Stimulated activated CD8-positive, alpha-beta memory T cell treated with anti-CD3 and anti-CD28 coated beads, Interleukin-4, amount 100 ng/mL, for 24 hours (primary cell): Measurements from ENCODE around the gene JPH4.
"Not testable (repeated sequence)": the region's sequence is repeated elsewhere in the genome, so short reads cannot be mapped to it uniquely, and the experiment has no call there.

ENCODE experiments used
- DNase-seq: peaks from one replicate; pipeline ENCODE4 v3.0.0-alpha.2; 2020; ENCODE audit warnings: low read depth

Gene JPH4

GRCh38 chr14:23547924-23548323 is 30.7 kb downstream of the JPH4 start:
- no peak for DNase-seq

DNA sequence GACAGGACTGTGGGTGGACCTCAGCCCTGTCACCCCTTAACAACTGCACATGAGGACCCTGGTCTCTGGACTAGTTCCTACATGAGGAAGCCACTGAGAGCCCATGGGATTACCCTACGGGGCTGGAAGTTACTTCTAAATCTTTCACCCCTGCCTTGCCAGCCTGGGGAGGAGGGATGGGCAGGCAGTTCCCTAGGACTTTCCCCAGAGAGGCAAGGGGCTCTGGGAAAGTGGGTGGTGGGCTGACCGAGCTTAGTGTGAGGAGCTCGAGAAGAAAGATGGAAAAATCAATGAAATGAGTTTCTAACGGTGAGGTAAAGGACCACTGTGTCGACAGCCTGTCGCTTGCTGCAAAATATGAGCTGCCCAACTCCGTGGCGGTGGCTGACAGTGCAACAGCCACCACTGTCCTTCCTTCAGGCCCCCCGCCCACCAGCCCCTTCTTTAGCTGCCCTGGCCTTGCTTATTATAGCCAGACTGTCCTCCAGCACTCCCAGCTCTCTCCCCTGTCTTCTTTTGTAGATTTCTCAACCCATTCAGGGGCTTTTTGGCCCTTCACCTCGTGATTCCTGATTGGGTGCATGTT is 32.0 kb downstream of the JPH4 start:
- DNase-seq = no peak

- no peak for DNase-seq
Observed at GRCh38 chr14:23545740-23546365, 32.7 kb downstream of the JPH4 start.

- no peak for DNase-seq
Observed at GRCh38 chr14:23544511-23545447, 33.8 kb downstream of the JPH4 start.

DNA sequence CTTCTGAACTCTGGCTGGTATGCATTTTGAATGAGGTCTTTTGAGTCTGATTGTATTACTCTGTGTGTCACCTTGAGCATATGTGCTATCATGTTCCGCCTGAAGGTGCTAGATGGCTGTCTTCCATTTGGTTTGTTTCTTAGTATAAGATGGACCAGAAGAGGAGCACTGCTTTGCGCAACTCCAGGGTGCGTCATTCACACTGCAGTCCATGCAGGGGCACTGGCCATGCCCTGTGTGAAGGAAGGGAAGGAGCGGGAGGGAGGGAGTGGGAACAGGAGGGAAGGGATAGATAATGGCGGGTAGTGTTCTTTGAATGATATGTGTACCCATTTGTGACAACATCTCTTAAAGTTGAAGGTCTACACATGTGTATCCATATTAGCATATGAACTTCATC is 35.2 kb downstream of the JPH4 start:
- DNase-seq = no peak

- DNase-seq = no peak
Observed at GRCh38 chr14:23542261-23542660, 36.3 kb downstream of the JPH4 start.

DNA sequence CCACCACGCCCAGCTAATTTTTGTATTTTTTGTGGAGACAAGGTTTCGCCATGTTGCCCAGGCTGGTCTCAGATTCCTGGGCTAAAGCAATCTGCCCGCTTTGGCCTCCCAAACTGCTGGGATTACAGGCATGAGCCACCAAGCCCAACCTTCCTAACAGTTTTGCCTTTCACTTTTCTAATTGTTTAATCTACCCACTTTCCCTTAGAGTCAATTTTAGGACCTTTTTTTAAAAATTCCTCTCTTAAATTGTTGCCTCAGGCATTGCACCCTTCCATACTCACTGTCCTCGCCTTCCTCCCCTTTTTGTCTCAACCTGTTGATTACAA is 38.5 kb downstream of the JPH4 start:
- DNase-seq = no peak

DNA sequence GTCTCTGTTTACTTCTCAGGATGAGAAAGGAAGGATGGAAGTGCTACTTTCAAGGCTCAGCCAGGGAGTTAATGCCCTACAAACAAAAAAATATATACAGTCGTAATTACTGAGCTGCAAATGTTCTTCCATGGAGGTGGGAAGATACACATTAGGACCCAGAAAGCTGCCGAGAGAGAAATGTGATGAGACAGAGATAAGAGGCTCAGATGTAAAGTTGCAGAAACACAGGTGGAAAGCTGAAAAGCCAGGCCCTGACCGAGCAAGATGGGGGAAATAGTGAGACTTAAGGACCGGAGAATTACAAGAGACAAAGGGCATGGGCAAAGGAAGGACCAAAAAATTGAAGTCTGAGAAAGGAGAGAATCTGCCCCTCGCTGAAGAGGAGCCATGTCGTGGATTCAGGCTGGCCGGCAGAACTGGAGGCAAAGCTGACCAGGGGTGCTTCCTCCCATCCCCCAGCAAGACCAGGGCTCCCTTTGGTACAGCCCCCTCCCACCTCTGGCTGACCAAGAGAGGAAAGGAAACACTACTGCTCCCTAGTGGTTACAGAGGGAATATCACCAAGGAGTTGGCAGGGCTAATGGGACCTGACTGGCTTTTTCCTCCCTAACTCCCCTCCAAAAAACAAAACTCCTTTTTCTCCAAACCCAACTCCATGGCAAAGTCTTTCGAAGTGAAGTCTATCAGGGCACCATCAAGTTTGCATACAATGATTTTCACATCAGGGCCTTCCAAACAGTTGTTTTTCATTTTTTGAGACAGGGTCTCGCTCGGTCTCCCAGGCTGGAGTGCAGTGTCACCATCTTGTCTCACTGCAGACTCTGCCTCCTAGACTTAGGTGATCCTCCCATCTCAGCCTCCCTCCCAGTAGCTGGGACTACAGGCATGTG is 39.1 kb downstream of the JPH4 start:
- DNase-seq = no peak

- no peak for DNase-seq
Observed at GRCh38 chr14:23538785-23539184, 39.8 kb downstream of the JPH4 start.

- no peak for DNase-seq
Observed at GRCh38 chr14:23538050-23538718, 40.4 kb downstream of the JPH4 start.

DNA sequence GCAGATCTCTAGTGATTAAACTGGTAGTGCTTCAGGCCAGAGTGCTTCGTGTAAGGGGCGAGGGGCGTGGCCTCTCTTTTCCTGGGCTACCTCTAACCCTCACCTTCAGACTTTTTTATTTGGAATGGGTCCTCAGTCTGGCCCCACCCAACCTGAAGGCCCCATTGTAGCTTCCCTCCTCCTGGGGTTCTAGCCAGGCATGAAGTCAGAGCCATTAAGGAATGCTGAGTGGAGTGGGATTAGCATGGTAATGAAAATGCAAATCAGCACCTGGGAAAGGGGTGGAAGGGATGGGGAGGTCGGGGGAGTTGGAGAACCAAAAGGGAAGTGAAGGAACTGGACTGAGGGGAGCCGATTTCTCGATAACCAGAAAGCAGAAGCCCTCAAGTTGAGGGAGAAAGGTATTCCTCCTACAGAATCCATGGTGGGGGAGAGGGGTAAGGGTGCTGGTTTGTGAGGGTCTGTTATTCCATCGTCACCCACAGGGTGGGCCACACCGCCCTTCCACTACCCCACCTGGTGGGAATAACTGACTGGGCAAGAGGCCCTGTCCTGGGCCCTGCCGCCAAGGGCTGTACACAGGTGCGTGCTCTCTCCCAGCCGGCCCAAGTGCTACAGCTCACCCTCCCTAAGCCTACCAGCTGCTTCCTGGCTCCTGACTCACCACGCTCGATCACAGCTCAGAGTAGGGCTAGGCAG is 41.1 kb downstream of the JPH4 start:
- no peak for DNase-seq

DNA sequence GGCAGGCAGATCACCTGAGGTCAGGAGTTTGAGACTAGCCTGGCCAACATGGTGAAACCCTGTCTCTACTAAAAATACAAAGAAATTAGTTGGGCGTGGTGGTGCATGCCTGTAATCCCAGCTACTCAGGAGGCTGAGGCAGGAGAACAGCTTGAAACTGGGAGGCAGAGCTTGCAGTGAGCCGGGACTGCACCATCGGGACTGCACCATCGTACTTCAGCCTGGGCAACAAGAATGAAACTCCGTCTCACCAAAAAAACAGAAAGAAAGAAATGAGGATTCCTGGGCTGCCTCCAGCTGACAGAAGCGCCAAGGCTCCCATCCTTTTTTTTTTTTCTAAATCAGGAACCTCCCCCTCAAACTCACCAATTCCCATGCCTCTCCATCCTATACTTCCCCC is 41.7 kb downstream of the JPH4 start:
- not testable (repeated sequence) for DNase-seq

DNA sequence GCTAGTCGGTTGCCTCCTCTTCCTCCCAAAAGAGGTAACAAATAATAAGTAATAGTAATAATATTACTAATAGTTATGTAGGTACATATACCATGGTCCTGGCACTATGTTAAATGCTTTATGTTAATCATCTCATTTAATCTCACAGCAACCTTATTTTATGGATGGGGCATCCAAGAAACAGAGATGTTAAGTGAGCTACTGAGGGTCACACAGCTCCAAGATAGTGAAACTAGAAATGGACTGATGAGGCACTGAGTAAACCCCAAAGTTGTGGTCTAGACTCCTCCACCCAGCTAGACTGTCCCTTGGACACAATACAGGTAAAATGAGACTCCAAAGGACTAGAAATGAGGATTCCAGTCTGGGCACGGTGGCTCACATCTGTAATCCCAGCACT is 42.1 kb downstream of the JPH4 start:
- DNase-seq = no peak

- no peak for DNase-seq
Observed at GRCh38 chr14:23535943-23536342, 42.6 kb downstream of the JPH4 start.

DNA sequence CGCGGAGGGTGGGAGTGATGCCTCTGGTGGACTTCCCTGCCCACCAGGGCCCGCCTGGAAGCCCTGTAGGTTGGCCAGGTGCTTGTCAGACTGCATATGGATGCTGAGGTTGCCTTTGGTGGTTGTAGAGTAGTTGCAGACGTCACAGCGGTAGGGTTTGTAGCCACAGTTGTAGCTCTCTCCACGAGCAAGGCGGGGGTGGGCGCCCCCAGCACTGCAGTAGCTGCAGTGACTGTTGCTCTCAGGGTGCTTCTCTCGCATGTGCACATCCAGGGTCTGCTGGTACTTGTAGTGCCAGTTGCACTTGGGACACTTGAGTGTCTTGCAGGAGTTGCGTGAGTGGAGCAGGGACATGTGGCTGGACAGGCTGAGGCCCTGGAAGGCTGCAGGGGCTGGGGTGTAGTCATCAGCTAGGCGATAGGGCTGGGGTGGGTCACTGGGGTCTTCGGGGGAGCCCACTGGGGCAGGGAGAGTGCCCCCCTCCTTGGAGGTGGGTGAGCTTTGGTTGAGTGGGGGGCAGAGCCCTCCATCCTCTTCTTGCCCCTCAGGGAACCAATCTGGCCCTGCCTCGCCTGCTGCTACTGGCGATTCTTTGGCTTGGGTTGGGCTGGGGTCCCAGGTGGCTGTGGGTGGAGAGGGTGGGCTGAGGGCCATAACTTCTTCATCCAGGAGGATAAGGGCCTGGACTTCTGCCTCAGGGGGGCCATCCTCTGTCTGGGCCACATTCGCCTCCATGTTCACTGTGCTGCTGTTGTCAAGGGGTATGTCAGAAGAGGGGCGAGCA is 44.7 kb downstream of the JPH4 start:
- DNase-seq = no peak

DNA sequence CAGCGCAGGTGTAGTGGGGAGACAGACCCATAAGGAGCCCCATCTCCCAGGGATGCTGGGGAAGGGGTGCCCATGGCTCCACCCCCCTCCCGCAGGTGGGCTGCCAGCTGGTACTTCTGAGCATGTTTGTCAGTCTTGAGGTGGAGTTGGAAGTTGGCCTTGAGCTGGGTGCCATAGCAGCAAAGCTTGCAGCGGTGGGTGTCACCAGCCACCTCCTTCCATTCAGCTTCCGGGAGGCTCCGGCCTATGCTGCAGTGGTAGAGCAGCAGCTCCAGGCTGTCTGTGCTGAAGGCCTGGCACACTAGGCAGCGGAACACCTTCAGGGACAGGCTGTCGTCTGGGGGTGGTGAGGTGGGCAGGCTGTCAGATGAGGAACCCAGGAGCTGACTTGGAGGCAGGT is 45.9 kb downstream of the JPH4 start:
- no peak for DNase-seq

DNA sequence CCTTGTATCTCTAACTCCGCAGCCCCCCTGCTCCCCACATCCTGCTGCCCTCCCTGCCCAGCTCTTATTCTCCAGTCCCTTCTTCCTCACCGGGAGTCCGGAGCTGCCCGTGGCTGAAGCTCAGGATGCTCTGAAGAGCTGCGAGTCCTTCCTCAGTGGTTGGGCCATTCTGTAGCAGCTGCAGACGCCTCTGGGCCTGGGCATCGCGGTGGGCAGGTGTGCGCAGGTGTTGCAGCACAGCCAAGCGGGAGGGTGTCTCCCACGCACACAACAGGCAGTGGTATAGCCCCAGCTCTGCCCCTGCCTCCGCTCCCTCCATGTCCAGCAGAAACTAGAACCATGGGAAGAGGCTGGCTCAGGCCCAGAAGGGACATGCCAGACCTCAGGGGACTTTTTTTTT is 47.2 kb downstream of the JPH4 start:
- DNase-seq = no peak

GRCh38 chr14:23530375-23531055 is 48.1 kb downstream of the JPH4 start:
- DNase-seq = no peak

- no peak for DNase-seq
Observed at GRCh38 chr14:23529016-23529415, 49.6 kb downstream of the JPH4 start.

DNA sequence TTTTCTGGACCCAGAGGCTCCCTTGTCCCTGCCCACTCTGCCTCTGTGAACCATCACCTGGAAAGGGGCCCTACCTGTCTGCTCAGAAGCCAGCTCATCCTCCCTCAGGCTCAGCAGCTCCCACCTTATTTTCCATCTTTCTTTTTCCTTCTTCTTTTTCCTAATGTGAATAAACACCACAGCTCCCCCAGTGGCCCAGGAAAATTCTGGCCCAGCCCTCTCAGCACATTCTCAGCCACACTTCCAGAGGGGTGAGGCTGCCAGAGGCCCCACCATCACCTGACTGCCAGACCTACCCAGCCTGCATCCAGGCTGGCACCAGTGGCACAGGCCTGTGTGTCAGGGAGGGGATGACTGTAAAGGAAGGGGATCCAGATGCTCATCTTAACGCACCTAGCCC is 50.0 kb downstream of the JPH4 start:
- no peak for DNase-seq
